MCF 10A (cell line): ENCODE results near the gene EMP3. TPM values are rescaled to one million over a fixed set of nuclear protein-coding genes. Genes with fewer than 3 reads are reported as not detected.

ENCODE experiments used
- BruUV-seq: library from RNA; stranded (reverse); fragments of 400-500 nt; replicated peaks from 2 replicates; lab custom pipeline; 2021; lab: Mats Ljungman, UMichigan
- CTCF ChIA-PET: fragments of 300-600 bp; sonication (Branson Sonifier 250); formaldehyde crosslinking; extraction: SDS; loops from one replicate; lab custom pipeline; 2021; ENCODE audit warnings: antibody characterized with exemption, inconsistent platforms; lab: Yijun Ruan, JAX
- POLR2A ChIA-PET: fragments of 300-600, 350-650 bp; sonication (Branson Sonifier 250); formaldehyde crosslinking; extraction: SDS; loops from one replicate; lab custom pipeline; 2020; ENCODE audit warnings: antibody characterized with exemption, inconsistent platforms; lab: Yijun Ruan, JAX
- DNase-seq: peaks from one replicate; pipeline ENCODE4 v3.0.0-alpha.2; 2018; ENCODE audit not compliant: unreplicated experiment
- H3K27ac Mint-ChIP-seq: one replicate; pipeline ENCODE4 v1.8.0; 2022; ENCODE audit warnings: mild to moderate bottlenecking, low read depth, mixed read lengths; ENCODE audit not compliant: unreplicated experiment
- H3K27me3 Mint-ChIP-seq: one replicate; pipeline ENCODE4 v1.8.0; 2022; ENCODE audit warnings: mixed read lengths; ENCODE audit not compliant: insufficient read depth, unreplicated experiment
- H3K36me3 Mint-ChIP-seq: one replicate; pipeline ENCODE4 v1.8.0; 2022; ENCODE audit warnings: mild to moderate bottlenecking, moderate library complexity, mixed read lengths; ENCODE audit not compliant: insufficient read depth, unreplicated experiment
- H3K4me1 Mint-ChIP-seq: one replicate; pipeline ENCODE4 v1.8.0; 2022; ENCODE audit warnings: mixed read lengths; ENCODE audit not compliant: insufficient read depth, unreplicated experiment
- H3K4me3 Mint-ChIP-seq: one replicate; pipeline ENCODE4 v1.8.0; 2022; ENCODE audit warnings: mild to moderate bottlenecking, moderate library complexity, mixed read lengths; ENCODE audit not compliant: unreplicated experiment
- H3K9me3 Mint-ChIP-seq: one replicate; pipeline ENCODE4 v1.8.0; 2022; ENCODE audit warnings: mixed read lengths; ENCODE audit not compliant: unreplicated experiment
- intact Hi-C: fragments of 100-400 bp; cut with micrococcal nuclease; formaldehyde crosslinking; loops from 2 replicates; pipeline ENCODE4 v1.14.1; 2022
- total RNA-seq: library from RNA; stranded (reverse); gene quantifications from 2 replicates; pipeline ENCODE4 v1.2.3, GENCODE V29; 2022
- TF ChIP-seq, protein P1 (sequence below): fragments of 200-600 bp; IDR thresholded peaks from one replicate; pipeline ENCODE4 v1.8.0; 2022; ENCODE audit warnings: antibody characterized with exemption, mild to moderate bottlenecking; ENCODE audit not compliant: unreplicated experiment

Gene EMP3
- total RNA-seq, 1 experiment from 2014 or later, result 198 TPM

DNA sequence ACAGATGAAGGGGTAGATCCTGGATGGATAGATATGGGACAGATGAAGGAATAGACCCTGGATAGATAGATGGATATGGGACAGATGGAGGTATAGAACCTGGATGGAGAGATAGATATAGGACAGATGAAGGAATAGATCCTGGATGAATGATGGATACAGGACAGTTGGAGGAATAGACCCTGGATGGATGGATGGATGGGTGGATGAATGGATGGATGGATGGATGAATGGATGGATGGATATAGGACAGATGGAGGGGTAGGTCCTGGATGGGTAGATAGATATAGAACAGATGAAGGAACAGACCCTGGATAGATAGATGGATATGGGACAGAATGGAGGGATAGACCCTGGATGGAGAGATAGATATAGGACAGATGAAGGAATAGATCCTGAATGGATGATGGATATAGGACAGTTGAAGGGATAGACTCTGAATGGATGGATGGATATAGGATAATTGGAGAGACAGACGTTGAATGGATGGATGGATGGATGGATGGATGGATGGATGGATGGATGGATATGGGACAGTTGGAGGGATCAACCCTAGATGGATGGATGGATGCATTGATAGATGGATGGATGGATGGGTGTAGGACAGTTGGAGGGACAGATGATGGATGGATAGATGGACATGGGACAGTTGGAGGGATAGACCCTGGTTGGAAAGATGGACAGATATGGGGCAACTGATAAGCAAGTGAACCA lies 23.3 kb upstream of the EMP3 start:
- Mint-ChIP-seq H3K9me3 (no peaks in the 10 kb centered on the region), H3K27me3 (peaks cover 25% of the 10 kb centered on the region), H3K4me3 (no peak overlapping the region), H3K36me3 (no peaks in the 10 kb centered on the region), H3K4me1 (no peaks in the 10 kb centered on the region), H3K27ac (no peak overlapping the region)
- CTCF ChIA-PET, result no interaction called here
- intact Hi-C loops, result no loop called here
- DNase-seq, result no peak
- BruUV-seq, result no TSS peak
- TF ChIP-seq, protein P1, sequence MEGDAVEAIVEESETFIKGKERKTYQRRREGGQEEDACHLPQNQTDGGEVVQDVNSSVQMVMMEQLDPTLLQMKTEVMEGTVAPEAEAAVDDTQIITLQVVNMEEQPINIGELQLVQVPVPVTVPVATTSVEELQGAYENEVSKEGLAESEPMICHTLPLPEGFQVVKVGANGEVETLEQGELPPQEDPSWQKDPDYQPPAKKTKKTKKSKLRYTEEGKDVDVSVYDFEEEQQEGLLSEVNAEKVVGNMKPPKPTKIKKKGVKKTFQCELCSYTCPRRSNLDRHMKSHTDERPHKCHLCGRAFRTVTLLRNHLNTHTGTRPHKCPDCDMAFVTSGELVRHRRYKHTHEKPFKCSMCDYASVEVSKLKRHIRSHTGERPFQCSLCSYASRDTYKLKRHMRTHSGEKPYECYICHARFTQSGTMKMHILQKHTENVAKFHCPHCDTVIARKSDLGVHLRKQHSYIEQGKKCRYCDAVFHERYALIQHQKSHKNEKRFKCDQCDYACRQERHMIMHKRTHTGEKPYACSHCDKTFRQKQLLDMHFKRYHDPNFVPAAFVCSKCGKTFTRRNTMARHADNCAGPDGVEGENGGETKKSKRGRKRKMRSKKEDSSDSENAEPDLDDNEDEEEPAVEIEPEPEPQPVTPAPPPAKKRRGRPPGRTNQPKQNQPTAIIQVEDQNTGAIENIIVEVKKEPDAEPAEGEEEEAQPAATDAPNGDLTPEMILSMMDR, result no peak
- POLR2A ChIA-PET, result no interaction called here

- no peaks in the 10 kb centered on the region for H3K4me1 Mint-ChIP-seq
- no peaks in the 10 kb centered on the region for H3K9me3 Mint-ChIP-seq
- H3K27me3 Mint-ChIP-seq, result peaks cover 25% of the 10 kb centered on the region
- no peak overlapping the region for H3K27ac Mint-ChIP-seq
- H3K36me3 Mint-ChIP-seq, result no peaks in the 10 kb centered on the region
- TF ChIP-seq, protein P1, result no peak
- BruUV-seq, result no TSS peak
- ChIA-PET POLR2A (no interaction called here), CTCF (no interaction called here)
- no peak for DNase-seq
- intact Hi-C loops, result no loop called here
- H3K4me3 Mint-ChIP-seq, result no peak overlapping the region
Observed at GRCh38 chr19:48302600-48302959, 22.8 kb upstream of the EMP3 start.

- no TSS peak for BruUV-seq
- H3K9me3 Mint-ChIP-seq, result no peaks in the 10 kb centered on the region
- CTCF ChIA-PET, result no interaction called here
- peaks cover 25% of the 10 kb centered on the region for H3K27me3 Mint-ChIP-seq
- POLR2A ChIA-PET, result no interaction called here
- no peaks in the 10 kb centered on the region for H3K4me1 Mint-ChIP-seq
- DNase-seq, result no peak
- H3K36me3 Mint-ChIP-seq, result no peaks in the 10 kb centered on the region
- intact Hi-C loops, result no loop called here
- no peak overlapping the region for H3K4me3 Mint-ChIP-seq
- TF ChIP-seq, protein P1, result no peak
- H3K27ac Mint-ChIP-seq, result no peak overlapping the region
Observed at GRCh38 chr19:48303367-48303766, 22.0 kb upstream of the EMP3 start.

DNA sequence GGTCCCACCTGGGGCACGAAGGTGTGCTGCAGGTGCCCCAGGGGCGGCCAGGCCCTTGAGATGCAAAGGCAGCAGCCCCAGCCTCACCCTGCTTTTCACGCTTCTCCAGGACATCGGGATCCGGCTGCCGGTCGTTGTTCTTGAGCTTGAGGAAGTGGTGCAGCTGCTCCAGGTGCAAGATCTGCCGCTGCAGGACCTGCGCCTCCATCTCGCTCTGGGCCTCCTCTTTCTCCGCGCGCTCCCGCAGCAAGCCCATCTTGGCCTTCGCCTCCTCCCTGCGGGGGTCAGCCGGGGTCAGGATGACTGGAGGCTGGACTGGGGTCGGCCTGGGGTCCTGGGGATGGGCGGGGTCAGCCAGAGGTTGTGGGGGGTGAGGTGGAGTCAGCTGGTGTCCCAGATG lies 21.5 kb upstream of the EMP3 start:
- ChIA-PET POLR2A (no interaction called here), CTCF (interaction anchor here (0.7 kb wide), 1 partner anchor 25 kb away, joined by 3 read pairs; no protein-coding TSS in a partner anchor)
- Mint-ChIP-seq H3K4me1 (no peaks in the 10 kb centered on the region), H3K4me3 (no peak overlapping the region), H3K27me3 (peaks cover 25% of the 10 kb centered on the region), H3K27ac (no peak overlapping the region), H3K36me3 (no peaks in the 10 kb centered on the region), H3K9me3 (no peaks in the 10 kb centered on the region)
- intact Hi-C loops, result no loop called here
- no TSS peak for BruUV-seq
- DNase-seq, result no peak
- TF ChIP-seq, protein P1, result no peak
